Dedifferentiated amniotic fluid mesenchymal stem cell (primary cell): ENCODE results near the gene HABP2.

Experiments used
- DNase-seq: peaks from one replicate; pipeline ENCODE4 v3.0.0-alpha.2; 2016; ENCODE audit errors: extremely low spot score

HABP2 gene

GRCh38 chr10:113557424-113557862, 4.6 kb downstream of the HABP2 start:
- DNase-seq = no peak

GRCh38 chr10:113557903-113558321, 5.1 kb downstream of the HABP2 start:
- no peak for DNase-seq

GRCh38 chr10:113560071-113560470, 7.2 kb downstream of the HABP2 start:
- DNase-seq = no peak

GRCh38 chr10:113561214-113561613, 8.4 kb downstream of the HABP2 start:
- no peak for DNase-seq

- DNase-seq = no peak
Measured at GRCh38 chr10:113562069-113562468, 9.2 kb downstream of the HABP2 start.

GRCh38 chr10:113562704-113563103, 9.9 kb downstream of the HABP2 start:
- DNase-seq = no peak

- DNase-seq = peak; percentile 53
Measured at GRCh38 chr10:113563306-113564088, 10.6 kb downstream of the HABP2 start.

- DNase-seq = no peak
Measured at GRCh38 chr10:113565364-113565763, 12.5 kb downstream of the HABP2 start.

- DNase-seq = no peak
Measured at GRCh38 chr10:113566888-113567287, 14.0 kb downstream of the HABP2 start.

- no peak for DNase-seq
Measured at GRCh38 chr10:113569576-113569975, 16.7 kb downstream of the HABP2 start.

- DNase-seq = no peak
Measured at GRCh38 chr10:113572520-113573290, 19.9 kb downstream of the HABP2 start.

GRCh38 chr10:113573368-113573767, 20.5 kb downstream of the HABP2 start:
- DNase-seq = no peak

GRCh38 chr10:113576852-113577251, 24.0 kb downstream of the HABP2 start:
- DNase-seq = no peak

- DNase-seq = no peak
Measured at GRCh38 chr10:113578773-113579172, 25.9 kb downstream of the HABP2 start.

- no peak for DNase-seq
Measured at GRCh38 chr10:113581092-113581491, 28.2 kb downstream of the HABP2 start.

- DNase-seq = no peak
Measured at GRCh38 chr10:113583571-113583970, 30.7 kb downstream of the HABP2 start.

- no peak for DNase-seq
Measured at GRCh38 chr10:113585949-113586348, 33.1 kb downstream of the HABP2 start.

- DNase-seq = no peak
Measured at GRCh38 chr10:113589201-113589770, 36.4 kb downstream of the HABP2 start.

GRCh38 chr10:113590581-113590980, 37.7 kb downstream of the HABP2 start:
- no peak for DNase-seq

GRCh38 chr10:113592380-113592779, 39.5 kb downstream of the HABP2 start:
- DNase-seq = no peak

GRCh38 chr10:113594652-113595051, 41.8 kb downstream of the HABP2 start:
- DNase-seq = no peak

GRCh38 chr10:113600569-113600968, 47.7 kb downstream of the HABP2 start:
- DNase-seq = no peak
